ENCODE results near the gene C11orf21. TPM values are rescaled to one million over a fixed set of nuclear protein-coding genes. Genes with fewer than 3 reads are reported as not detected.

Gene C11orf21
- total and polyA plus RNA-seq, 9 donors: 0.12 to 0.75 (median 0.35) TPM; not detected in 2

DNA sequence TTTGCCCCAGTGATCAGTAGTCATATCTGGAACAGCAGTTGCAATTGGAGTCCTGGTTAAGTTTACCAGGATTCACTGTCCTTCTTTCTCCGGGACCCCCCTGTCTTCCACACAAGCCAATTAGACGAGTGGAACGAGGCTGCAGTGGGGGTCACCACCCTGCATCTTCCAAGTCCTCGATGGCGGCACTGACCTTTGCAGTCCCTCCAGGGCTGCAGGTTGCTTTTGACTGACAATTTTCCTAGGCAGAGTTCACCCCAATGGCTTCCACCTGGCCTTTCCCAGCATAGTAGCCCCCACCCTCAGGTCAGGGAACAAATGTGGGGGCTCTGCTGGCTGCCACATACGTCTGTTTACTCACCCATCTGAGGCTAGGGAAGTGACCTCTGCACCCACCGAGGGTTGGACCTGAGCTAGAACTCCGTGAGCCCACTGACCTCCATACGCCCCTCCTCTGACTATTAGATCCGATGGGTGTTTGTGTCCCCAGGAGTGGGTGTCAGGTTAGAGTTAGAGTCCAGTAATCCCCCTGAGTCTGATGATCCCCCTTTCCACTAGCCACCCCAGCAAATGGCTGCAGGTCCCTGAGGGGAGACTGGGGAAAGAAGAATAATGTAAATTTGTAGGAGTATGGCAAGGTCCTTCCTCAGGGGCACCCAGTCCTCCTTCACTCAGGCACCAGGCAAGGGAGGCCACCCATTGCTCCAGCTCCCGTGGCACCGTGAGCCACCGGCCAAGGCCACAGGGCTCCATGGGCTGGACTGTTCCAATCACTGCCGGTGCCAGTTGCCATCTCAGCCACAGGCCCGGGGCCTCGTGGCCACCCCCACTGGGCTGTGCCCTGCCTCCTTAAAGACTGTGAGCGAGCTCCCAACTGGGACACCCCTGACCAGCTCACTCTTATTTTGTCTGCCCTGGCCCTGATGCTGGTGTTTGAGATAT, 5.5 kb downstream of the C11orf21 start:
- no peaks in the 10 kb centered on the region for H3K27me3 ChIP-seq
- 78 to 91% (median 83%) methylated on average over 17 of the region's 17 CpGs for WGBS, 3 donors
- no peak overlapping the region for H3K4me3 ChIP-seq
- H3K4me1 ChIP-seq (ENCODE audit: insufficient read depth): no peaks in the 10 kb centered on the region
- no peaks in the 10 kb centered on the region for H3K9me3 ChIP-seq
- intact Hi-C loops (cut with DNase I): no loop called here
- TF ChIP-seq, protein P1, sequence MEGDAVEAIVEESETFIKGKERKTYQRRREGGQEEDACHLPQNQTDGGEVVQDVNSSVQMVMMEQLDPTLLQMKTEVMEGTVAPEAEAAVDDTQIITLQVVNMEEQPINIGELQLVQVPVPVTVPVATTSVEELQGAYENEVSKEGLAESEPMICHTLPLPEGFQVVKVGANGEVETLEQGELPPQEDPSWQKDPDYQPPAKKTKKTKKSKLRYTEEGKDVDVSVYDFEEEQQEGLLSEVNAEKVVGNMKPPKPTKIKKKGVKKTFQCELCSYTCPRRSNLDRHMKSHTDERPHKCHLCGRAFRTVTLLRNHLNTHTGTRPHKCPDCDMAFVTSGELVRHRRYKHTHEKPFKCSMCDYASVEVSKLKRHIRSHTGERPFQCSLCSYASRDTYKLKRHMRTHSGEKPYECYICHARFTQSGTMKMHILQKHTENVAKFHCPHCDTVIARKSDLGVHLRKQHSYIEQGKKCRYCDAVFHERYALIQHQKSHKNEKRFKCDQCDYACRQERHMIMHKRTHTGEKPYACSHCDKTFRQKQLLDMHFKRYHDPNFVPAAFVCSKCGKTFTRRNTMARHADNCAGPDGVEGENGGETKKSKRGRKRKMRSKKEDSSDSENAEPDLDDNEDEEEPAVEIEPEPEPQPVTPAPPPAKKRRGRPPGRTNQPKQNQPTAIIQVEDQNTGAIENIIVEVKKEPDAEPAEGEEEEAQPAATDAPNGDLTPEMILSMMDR (IDR thresholded peaks at IDR 0.05): no peak
- no peak for TF ChIP-seq EP300 (IDR thresholded peaks at IDR 0.05)
- H3K27ac ChIP-seq: no peak overlapping the region
- H3K36me3 ChIP-seq: no peaks in the 10 kb centered on the region
- peak in 2 of 5 donors; percentile 10 to 12 for DNase-seq

DNA sequence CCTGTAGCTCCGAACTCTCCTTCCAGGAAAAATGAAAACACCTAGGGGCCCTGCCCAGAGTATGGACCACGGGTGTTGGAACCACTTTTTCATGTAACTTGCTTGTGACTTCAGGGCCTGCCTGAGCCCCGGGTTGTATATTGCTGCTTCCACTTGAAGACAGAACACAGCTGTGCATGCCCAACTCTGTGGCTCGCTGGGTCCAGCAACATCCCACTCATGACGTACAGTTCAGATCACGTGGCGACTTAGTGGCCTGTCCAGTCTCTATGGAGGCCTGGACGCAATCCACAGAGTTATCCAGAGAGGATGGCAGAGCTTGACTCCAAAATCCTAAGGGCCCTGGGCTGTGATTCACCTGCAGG, 6.8 kb downstream of the C11orf21 start:
- intact Hi-C loops (cut with DNase I): no loop called here
- peak in 1 of 5 donors; percentile 12 for DNase-seq
- no peak overlapping the region for H3K4me3 ChIP-seq
- no peaks in the 10 kb centered on the region for H3K9me3 ChIP-seq
- H3K36me3 ChIP-seq: no peaks in the 10 kb centered on the region
- H3K27ac ChIP-seq: no peak overlapping the region
- H3K4me1 ChIP-seq (ENCODE audit: insufficient read depth): no peaks in the 10 kb centered on the region
- WGBS, 3 donors: 78 to 89% (median 84%) methylated on average over 8 of the region's 8 CpGs
- no peaks in the 10 kb centered on the region for H3K27me3 ChIP-seq
- TF ChIP-seq, protein P1 (IDR thresholded peaks at IDR 0.05): no peak
- TF ChIP-seq POLR2A (IDR thresholded peaks at IDR 0.05) (no peak), EP300 (IDR thresholded peaks at IDR 0.05) (no peak)

DNA sequence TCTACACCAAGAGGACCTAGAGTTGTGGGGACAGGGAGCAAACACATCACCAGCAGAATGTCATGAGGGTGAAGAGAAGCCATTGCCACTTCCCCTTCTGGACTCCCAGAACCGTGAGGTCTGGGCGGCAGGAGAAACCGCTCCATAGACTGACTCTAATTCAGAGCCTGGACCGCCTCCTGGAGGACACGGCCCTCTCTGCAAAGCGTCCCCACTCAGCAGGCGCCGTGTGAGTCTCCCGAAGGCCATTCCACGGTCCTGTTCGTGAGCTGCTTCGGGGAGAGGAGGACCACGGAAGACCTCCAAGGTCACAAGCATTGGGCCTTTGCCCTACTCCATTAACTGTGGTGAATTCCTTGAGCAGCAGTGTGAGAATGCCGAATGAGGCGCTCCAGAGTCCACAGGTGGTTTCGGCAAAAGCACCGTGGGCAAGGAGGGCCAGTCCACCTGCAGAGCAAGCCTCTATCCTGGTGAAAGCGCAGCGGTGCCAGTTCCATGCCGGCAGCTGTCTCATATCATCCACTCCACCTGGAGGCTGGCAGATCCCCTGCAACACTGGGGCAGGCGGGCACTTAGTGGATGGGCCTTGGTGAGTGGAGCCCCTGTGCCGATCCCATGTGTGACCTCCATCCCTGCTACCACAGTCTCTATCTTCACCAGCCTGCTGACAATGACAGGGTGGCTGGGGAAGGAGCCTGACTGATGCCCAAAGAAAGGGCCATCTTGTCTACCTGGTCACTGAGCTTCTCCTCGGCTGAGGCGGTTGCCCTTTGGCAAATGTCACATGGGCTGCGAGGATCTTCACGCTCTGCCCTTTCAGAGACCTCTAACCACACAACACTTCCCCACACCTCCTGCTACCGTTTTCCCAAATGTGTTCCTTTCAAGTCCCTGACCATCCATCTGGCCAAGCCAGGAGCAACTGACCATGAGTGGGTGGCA, 7.5 kb downstream of the C11orf21 start:
- Histone ChIP-seq H3K36me3 (no peaks in the 10 kb centered on the region), H3K4me1 (ENCODE audit: insufficient read depth) (no peaks in the 10 kb centered on the region), H3K9me3 (no peaks in the 10 kb centered on the region), H3K27me3 (no peaks in the 10 kb centered on the region), H3K4me3 (no peak overlapping the region), H3K27ac (no peak overlapping the region)
- peak in 2 of 5 donors; percentile 9 to 21 for DNase-seq
- no peak for TF ChIP-seq EP300 (IDR thresholded peaks at IDR 0.05)
- TF ChIP-seq, protein P1 (IDR thresholded peaks at IDR 0.05): no peak
- TF ChIP-seq POLR2A (IDR thresholded peaks at IDR 0.05): no peak
- WGBS, 3 donors: 75 to 87% (median 76%) methylated on average over 26 to 27 of the region's 27 CpGs
- intact Hi-C loops (cut with DNase I): no loop called here

DNA sequence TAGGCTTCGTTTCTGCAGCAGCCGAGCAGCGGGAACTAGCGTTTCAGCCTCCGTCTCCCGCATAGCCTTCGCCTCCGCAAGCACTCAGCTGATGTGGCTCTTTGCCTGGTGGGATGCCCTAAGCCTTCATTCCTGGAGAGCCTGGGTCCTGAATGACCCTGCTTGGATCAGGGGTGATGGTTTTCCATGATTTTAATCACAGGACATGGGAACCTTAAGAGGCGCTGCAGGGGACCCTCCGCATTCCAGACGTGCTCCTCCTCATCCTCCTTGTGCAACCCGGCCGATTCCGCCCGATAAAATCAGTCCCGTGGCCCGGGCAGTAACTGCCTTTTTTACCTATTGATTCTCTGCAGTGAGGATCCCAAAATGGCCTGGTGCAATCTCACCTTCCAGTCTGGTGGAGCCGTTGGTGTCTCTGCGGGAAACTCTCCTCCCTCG, 8.2 kb downstream of the C11orf21 start:
- intact Hi-C loops (cut with DNase I): no loop called here
- 81 to 89% (median 84%) methylated on average over 20 of the region's 20 CpGs for WGBS, 3 donors
- TF ChIP-seq EP300 (IDR thresholded peaks at IDR 0.05): no peak
- no peak for TF ChIP-seq POLR2A (IDR thresholded peaks at IDR 0.05)
- TF ChIP-seq, protein P1 (IDR thresholded peaks at IDR 0.05): no peak
- Histone ChIP-seq H3K27ac (no peak overlapping the region), H3K9me3 (no peaks in the 10 kb centered on the region), H3K4me1 (ENCODE audit: insufficient read depth) (no peaks in the 10 kb centered on the region), H3K36me3 (no peaks in the 10 kb centered on the region), H3K27me3 (no peaks in the 10 kb centered on the region), H3K4me3 (no peak overlapping the region)
- DNase-seq: no peak

All from ovary (tissue), 9 donors.